Hematopoietic multipotent progenitor cell treated with erythropoietin and hydrocortisone succinate and interleukin-3 and kit ligand, for 4 days (in vitro differentiated cells): ENCODE results near the gene HS1BP3.

Source experiments
- DNase-seq: peaks from one replicate; pipeline ENCODE4 v3.0.0-alpha.2; 2015

The HS1BP3 gene

GRCh38 chr2:20627712-20628380 lies 23.1 kb downstream of the HS1BP3 start:
- DNase-seq = no peak

GRCh38 chr2:20626698-20627513 lies 24.0 kb downstream of the HS1BP3 start:
- DNase-seq = no peak

GRCh38 chr2:20626392-20626697 lies 24.6 kb downstream of the HS1BP3 start:
- DNase-seq = no peak

GRCh38 chr2:20625491-20626391 lies 25.2 kb downstream of the HS1BP3 start:
- DNase-seq = no peak

- DNase-seq = no peak
These were observed 25.9 kb downstream of the HS1BP3 start for GRCh38 chr2:20624884-20625485.

DNA sequence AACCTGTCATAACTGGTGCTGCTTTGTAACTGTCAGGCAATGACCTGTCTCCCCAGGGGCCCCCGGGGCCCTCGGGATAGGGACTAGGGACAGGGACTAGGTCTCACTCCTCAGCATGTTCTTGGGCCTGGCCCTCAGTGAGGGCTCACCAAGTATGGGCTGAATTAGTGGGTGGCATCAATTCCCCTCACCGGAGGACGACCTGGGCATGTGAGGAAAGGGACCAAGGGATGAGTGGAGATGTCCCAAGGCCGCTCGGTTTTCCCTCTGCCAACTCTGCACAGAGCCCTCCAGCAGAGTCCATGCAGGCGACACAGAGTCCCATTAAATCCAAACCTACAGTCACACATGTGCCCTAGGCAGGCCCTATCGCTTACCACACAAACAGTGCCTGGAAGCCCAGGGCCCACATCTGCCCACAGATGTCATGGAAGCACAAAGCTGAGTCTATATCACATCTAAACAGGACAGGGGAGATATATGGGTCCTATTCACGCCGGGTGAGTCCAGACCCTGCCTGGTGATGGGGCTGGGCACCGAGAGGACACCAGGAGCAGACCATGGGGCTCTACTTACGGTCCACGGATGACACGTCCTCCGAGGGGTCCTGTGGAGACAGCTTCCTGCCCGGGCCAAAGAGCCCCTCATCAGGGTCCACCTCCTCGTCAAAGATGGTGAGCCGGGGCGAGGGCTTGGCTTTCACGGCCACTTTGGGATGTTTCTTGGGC lies 26.6 kb downstream of the HS1BP3 start:
- DNase-seq = no peak

DNA sequence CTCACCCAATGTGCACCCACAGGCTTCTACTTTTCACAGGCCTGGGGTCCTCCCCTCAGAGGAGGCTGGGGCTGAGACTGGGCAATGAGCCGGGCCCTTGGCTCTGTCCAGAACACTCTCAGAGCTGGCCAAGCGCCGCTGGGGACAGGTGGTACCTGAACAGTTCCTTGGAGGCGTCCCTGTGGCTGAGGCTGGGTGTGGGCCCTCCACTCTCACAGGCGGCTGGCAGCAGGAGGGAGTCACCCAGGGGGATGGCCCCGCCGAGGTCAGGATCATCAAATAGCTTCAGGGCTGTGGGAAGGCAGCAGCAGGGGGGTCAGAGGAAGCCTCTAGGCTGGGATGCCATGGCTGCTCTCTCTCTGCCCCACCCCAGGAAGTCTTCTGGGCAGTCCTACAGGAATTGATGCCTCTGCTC lies 27.1 kb downstream of the HS1BP3 start:
- DNase-seq = no peak

DNA sequence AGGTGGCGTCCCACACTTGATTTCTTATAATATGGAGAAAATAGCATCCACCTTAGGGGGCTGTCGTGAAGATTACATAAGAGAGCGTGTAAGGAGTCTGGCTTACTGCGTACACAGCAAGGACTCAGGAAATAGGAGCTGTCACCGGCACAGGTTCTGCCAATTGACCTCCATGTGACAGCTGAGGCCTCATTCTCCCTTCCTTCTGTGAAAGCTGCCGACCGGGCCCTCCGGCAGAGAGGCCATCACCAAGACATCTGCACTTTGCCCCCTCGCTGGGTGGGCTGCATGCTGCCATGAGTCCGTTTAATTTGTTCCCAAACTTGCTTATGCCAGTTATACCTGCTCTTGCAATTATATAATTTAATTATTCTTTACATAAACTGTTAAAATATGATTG lies 27.7 kb downstream of the HS1BP3 start:
- no peak for DNase-seq

DNA sequence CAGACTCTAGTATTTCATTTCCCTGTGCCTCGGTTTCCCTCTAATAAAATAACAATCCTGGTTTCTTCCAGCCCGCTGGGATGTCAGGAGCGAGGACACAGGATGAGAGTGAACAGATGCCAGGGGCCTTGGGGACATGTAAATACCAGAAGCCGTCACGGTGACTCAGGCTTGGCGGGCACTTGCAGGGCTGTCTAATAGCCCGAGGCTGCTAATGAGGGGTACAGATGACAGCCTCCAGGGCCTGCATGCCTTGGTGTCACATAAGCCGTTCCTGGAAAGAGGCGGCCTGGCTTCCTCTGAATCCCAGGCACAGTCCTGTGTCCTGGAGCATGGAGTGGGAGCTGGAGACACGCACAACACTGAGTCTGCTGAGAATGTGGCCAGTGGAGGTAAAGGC lies 28.2 kb downstream of the HS1BP3 start:
- no peak for DNase-seq

DNA sequence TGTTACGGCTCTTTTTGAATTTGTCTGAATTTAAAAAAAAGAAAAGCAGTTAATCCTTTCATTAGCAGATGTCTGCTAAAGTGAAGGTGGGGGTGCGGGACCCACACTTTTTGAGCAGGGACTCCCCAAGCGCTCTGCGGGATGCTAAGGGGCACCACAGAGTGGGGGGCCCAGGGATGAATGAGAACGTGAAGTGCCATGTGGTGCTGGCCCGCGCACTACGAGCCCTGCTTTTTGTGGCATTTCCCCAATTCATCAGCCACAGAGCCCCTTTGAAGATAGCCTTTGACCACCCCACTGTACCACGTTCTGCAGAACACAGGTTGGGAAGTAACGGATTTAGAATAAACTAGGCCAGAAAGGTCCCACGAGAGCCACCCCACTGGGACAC lies 28.6 kb downstream of the HS1BP3 start:
- DNase-seq = no peak

GRCh38 chr2:20621366-20622295 lies 29.3 kb downstream of the HS1BP3 start:
- no peak for DNase-seq

DNA sequence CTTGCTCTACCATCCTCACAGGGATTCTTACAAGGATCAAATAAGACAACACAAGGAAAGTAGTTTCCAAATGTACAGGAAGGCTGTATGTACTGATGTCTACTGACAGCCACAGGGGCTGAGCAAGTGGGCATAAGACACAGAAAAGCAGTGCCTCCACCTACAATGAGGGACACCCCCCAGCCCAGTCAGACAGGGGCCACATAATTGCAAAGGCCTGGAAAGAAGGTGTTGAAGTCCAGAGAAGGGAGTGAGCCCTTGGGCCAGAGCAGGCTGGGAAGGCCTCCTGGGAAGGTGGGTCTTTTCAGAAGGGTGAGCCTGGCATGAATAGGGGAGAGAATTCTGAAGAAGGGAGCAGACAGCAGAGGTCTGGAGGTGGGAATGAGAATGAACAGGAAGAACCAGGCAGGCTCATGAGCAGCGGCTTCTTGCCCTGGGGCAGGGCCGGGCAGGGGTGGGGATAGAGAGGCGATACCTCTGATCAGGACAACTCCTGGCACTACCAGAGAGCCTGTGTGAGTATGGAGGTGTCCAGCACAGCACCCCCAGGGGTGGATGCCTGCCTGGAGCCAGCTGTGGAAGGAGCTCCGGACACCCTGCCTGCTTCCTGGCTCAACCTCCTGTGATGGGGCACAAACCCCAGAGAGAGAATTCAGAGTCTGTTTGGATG lies 30.1 kb downstream of the HS1BP3 start:
- no peak for DNase-seq

- no peak for DNase-seq
These were observed 30.6 kb downstream of the HS1BP3 start for GRCh38 chr2:20620271-20620681.

GRCh38 chr2:20619624-20620024 lies 31.3 kb downstream of the HS1BP3 start:
- DNase-seq = no peak

GRCh38 chr2:20618886-20619521 lies 31.9 kb downstream of the HS1BP3 start:
- DNase-seq = no peak

- DNase-seq = no peak
These were observed 32.4 kb downstream of the HS1BP3 start for GRCh38 chr2:20618468-20618885.

DNA sequence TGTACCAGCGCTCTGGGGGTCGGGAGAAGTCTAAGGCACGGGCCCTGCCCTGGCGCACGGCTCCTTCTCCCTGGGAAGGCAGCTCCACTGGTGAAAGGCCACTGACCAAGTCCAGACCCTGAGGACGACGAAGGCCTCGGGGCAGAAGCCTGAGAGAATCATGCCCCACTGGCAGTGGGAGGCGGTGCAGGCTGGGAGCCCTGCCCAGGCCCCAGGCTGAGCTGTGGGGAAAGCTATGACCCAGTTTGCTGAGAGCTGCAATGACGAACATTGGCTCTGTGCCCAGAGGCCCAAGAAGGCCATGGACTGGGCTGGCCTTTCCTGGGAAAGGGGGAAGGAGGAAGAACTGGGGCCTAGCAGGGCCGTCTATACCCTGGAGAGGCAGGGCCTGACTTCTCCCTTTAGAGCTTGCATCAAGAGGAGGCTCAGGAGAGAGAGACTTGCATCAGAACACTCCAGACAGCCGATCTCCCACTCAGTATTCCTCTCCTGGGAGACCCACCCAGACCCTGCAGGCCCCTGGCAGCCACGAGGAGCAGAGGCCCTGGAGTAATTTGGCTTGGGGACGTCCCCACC lies 32.9 kb downstream of the HS1BP3 start:
- DNase-seq = peak; percentile 59

GRCh38 chr2:20617081-20617575 lies 33.8 kb downstream of the HS1BP3 start:
- peak; percentile 28 for DNase-seq

GRCh38 chr2:20616341-20616871 lies 34.5 kb downstream of the HS1BP3 start:
- no peak for DNase-seq
